HG03045 (cell line): ENCODE results near the gene AIFM3.
"Not testable (repeated sequence)": the region's sequence is repeated elsewhere in the genome, so short reads cannot be mapped to it uniquely, and the experiment has no call there.

Experiments
- ATAC-seq: cut with Tn5 transposase; IDR thresholded peaks from one replicate; pipeline ENCODE4 v1.9.1; 2021; ENCODE audit warnings: mild to moderate bottlenecking, moderate library complexity; ENCODE audit not compliant: unreplicated experiment

The AIFM3 gene

DNA sequence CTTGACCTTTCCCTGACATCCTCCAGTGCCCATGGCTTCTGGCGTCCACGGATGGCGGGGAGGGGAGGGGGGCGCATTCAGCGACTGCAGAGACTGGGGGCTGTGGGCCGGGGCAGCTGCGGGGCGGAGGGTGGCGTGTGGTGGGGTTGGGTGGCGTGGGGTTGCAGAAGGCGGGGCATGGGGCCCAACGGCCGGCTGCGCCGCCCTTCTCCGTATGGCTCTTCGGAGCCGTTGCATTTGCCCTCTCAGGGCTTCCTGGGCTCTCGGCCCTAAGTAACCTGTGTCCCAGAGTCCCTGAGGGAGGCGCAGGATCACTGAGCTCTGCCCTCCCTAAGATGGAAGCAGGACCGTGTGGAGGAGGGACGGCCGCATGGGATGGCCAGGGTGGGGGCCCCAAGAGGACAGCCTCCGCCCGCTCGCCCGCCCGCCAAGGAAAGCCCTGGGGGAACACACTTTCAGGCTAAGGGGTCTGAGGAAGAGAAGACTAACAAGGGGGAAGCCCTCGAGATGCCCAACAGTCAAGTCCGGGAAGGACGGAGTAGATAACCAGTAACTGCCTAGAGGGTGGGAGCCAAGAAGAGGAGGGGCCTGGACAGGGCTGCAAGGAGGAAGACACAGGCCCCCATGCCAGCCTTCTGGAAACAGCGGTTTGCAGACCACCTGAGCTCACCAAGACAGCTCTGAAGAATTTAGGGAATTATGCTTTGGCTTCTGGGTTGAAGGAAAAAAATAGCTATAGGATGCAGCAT, 9.2 kb upstream of the AIFM3 start:
- ATAC-seq = no peak

DNA sequence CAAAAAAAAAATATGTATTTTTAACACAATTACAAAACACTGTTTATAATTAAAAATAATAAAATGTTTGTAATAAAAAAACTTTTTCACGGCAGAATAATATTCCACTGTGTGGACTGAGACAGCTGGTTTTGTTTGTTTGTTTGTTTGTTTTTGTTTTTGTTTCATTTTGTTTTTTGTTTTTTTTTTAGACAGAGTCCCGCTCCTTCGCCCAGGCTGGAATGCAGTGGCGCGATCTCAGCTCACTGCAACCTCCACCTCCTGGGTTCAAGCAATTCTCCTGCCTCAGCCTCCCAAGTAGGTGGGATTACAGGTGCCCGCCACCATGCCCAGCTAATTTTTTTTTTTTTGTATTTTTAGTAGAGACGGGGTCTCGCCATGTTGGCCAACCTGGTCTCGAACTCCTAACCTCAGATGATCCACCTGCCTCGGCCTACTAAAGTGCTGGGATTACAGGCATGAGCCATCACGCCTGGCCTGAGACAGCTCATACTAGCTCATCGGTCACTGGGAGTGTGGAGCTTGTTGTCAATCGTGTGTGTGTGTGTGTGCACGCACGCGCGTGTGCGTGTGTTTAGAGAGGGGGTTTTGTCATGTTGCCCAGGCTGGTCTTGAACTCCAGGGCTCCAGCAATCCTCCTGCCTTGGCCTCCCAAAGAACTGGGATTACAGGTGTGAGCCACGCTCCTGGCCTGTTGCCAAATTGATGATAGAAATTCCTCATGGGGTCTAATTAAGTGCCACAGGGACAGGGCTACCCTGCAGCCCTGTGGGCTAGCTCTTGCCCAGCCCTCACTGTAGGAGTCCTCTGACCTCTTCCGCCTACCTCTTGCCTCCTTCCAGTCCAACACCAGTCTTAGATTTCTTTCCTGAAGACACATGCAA, 7.2 kb upstream of the AIFM3 start:
- no peak for ATAC-seq

GRCh38 chr22:20960609-20961008, 6.4 kb upstream of the AIFM3 start:
- no peak for ATAC-seq

DNA sequence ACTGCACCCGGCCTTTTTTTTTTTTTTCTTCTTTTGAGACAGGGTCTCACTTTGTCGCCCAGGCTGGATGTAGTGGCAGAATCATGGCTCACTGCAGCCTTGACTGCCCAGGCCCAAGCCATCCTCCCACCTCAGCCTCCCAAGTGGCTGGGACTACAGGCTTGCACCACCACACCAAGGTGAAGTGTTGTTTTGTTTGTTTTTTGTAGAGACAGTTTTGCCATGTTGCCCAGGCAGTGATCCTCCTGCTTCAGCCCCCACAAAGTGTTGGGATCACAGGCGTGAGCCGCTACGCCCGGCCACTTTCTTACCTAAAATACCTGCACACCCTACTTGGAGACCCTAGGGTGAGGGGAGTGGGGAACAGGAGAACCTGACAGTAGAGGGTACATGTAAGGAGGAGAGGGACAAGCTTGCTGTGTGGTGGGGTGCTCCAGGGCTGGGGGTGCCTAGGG, 4.5 kb upstream of the AIFM3 start:
- no peak for ATAC-seq

GRCh38 chr22:20963201-20964052, 3.6 kb upstream of the AIFM3 start:
- no peak for ATAC-seq

DNA sequence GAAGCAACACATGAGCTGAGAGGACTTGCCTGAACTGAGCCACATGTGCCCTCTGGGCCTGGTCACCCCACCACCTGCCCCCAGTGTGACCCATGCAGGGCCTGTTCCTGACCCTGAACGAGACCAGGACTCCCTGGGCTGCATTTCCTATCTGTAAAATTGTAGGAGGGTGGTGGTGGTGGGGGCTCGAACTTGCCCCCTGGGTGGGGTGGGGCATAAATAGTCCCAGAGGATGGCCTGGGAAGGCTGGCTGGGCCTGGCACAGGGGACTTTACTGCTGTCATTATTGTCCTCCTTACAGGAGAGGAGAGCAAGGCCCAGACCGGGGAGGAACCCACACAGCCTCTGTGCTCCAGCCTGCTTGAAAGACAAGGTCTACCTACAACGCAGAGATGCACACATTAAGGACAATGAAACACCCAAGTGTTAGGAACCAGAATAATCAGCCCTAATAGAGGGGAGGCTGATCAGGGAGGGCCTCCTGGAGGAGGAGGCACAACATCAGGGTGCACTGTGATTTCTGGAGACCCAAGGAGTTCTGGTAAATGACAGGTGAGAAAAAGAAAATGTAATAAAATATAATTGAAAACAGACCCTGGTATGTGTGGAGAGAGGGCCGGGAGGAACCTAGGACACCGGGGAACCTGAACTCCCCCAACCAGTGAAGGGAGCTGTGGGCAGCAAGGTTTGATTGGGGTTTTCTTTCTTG, 2.8 kb upstream of the AIFM3 start:
- ATAC-seq = no peak

DNA sequence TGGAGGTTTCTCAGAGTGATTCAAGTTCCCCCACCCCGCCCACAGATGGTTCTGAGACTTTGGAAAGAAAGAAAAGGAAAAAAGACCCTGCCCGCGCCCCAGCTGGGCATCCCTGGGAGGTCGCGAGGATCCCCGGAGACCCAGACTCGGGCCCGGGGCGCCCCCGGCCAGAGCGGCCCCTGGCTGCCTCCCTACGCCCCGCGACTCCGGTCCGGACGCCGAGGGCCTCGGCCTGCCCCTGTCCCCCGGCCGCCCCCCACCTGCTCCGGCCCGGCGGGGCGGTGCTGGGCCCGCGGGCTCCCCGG, 2.3 kb upstream of the AIFM3 start:
- ATAC-seq = no peak

GRCh38 chr22:20965104-20965887, 1.8 kb upstream of the AIFM3 start:
- no peak for ATAC-seq

DNA sequence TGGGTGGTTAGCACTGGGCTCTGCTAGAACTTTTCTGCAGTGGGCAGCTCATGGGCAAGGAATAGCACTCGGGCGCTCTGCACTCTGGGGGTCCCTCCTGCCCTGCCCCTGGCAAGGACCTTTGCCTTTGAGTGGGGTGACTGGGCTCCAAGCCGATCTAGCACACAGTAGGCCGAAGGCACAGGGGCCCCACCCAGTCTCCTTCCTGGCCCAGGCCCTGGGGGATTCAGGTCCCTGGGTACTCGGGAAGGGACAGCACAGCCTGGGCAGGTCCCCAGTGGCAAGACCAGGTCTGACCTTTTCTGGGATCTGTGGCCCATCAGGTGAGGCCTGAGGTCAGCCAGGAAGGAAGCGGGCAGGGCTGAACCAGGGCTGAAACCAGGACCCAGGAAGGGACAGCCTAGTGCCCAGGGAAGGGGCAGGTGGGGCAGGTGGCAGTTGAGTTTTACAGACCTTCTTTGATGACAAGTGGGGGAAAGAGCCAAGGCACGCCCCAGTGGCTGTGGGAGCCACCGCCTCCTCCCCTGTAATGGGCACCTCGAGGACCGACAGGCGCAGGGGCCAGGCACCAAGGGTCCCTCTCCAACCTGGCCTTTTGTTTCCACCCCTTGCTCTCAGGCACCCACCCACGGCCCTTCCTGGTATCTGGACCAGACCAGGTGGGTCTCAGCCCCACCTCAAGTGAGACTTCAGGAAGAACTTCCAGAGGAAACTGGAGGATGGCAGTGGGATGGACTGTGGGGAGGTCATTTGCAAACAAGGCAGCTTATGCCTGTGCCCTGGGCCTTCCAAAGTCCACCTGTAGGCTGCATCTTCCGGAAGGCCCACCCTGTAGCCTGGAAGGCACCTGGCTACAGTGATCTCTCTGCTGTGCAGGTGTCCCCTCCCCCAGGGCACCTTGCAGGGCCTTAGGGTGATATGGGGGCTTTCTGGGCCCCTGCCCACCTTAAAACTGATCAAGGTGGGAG, 883 bp upstream of the AIFM3 start:
- ATAC-seq = no peak

GRCh38 chr22:20967697-20968211, 699 bp downstream of the AIFM3 start:
- ATAC-seq = no peak

DNA sequence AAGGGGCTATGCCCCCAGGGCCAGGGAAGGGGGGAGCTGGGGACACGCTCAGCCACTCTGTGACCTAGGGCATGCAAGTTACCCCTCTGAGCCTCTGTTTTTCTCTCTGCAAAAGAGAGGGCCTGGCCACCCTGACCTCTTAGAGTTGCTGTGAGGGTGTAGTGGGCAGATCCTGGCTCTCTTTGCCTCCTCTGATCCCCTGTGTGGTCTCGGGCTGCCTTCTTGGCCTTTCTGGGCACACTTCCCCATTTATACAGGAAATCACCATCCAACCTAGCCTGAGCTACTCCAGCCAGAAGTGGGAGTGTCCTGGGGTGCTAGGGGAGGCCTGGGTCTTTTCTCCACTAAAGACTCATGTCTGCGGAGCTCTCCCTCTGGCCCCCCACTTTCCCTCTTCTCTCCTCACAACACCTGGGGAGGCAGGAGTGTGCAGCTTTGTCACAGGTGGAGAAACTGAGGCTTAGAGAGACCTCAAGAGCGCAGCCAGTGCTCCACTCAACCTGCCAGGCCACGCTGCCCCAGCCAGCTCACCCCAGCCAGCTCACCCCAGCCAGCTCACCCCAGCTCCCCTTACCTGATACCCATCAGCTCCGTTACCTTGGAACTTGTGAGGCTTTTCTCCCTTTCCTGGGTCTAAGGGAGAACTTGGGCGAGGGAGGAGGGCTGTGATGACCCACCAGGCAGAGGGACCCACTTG, 1.4 kb downstream of the AIFM3 start:
- ATAC-seq = no peak

- no peak for ATAC-seq
Measured at GRCh38 chr22:20970939-20971657, 4.0 kb downstream of the AIFM3 start.

GRCh38 chr22:20972014-20972694, 5.1 kb downstream of the AIFM3 start:
- not testable (repeated sequence) for ATAC-seq

DNA sequence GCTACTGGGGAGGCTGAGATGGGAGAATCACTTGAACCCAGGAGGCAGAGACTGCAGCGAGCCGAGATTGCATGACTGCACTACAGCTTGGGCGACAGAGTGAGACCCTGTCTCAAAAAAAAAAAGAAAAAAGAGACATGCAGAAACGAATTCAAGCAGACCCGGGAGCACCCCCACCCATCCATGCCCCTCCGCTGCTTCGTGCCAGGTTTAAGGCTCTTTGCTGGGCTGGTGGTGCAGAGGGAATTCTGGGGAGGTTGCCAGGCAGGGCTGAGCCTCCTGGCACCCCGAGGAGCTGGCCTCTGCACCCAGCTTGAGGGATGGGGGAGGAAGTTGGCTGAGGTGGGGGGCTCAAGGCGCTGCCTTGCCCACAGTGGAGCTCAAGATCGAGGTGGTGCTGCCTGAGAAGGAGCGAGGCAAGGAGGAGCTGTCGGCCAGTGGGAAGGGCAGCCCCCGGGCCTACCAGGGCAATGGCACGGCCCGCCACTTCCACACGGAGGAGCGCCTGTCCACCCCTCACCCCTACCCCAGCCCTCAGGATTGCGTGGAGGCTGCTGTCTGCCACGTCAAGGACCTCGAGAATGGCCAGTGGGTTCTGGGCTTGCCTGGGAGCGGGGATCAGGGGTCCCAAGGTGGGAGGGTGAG, 6.0 kb downstream of the AIFM3 start:
- ATAC-seq = no peak

DNA sequence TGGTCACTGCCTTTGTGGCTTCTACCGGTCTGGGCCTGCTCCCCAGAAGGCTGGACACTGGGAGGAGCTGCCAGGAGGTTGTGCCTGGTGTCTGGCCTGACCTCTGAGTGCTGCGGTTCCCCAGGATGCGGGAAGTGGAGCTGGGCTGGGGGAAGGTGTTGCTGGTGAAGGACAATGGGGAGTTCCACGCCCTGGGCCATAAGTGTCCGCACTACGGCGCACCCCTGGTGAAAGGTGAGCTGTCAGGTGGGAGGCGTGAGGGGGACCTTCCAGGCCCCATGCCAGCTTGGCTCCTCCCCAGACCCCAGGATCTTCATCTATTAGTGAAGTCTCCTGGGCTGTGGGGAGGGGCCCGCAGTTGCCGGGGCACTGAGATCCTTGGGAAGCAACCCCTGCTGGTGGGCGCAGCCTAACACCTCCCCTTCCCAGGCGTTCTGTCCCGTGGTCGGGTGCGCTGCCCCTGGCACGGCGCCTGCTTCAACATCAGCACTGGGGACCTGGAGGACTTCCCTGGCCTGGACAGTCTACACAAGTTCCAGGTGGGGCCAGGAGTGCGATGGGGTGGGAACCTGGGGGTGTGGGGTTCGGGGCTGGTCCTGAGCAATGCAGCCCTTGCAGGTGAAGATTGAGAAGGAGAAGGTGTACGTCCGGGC, 6.7 kb downstream of the AIFM3 start:
- ATAC-seq = no peak
